Measurements from ENCODE around the gene ZFYVE19.
"Not testable (repeated sequence)": the region's sequence is repeated elsewhere in the genome, so short reads cannot be mapped to it uniquely, and the experiment has no call there.

Gene ZFYVE19

GRCh38 chr15:40853241-40853890, 46.5 kb downstream of the ZFYVE19 start:
- no peak overlapping the region for H3K4me3 ChIP-seq (ENCODE audit: low read length)
- H3K4me1 ChIP-seq (ENCODE audit: insufficient read depth, low read length) = no peaks in the 10 kb centered on the region
- no peaks in the 10 kb centered on the region for H3K36me3 ChIP-seq (ENCODE audit: insufficient read depth, low read length)
- H3K27me3 ChIP-seq (ENCODE audit: insufficient read depth, low read length) = peaks cover 12% of the 10 kb centered on the region
- no peak overlapping the region for H2AFZ ChIP-seq (ENCODE audit: low read depth, low read length)
- no peaks in the 10 kb centered on the region for H3K9me3 ChIP-seq (ENCODE audit: low read length)

GRCh38 chr15:40854161-40854560, 47.3 kb downstream of the ZFYVE19 start:
- H3K36me3 ChIP-seq (ENCODE audit: insufficient read depth, low read length) = no peaks in the 10 kb centered on the region
- H3K27me3 ChIP-seq (ENCODE audit: insufficient read depth, low read length) = peaks cover 12% of the 10 kb centered on the region
- no peak overlapping the region for H2AFZ ChIP-seq (ENCODE audit: low read depth, low read length)
- no peaks in the 10 kb centered on the region for H3K4me1 ChIP-seq (ENCODE audit: insufficient read depth, low read length)
- no peaks in the 10 kb centered on the region for H3K9me3 ChIP-seq (ENCODE audit: low read length)
- no peak overlapping the region for H3K4me3 ChIP-seq (ENCODE audit: low read length)

- Histone ChIP-seq H3K4me1 (ENCODE audit: insufficient read depth, low read length) (no peaks in the 10 kb centered on the region), H2AFZ (ENCODE audit: low read depth, low read length) (no peak overlapping the region), H3K27me3 (ENCODE audit: insufficient read depth, low read length) (peaks cover 12% of the 10 kb centered on the region), H3K9me3 (ENCODE audit: low read length) (no peaks in the 10 kb centered on the region), H3K36me3 (ENCODE audit: insufficient read depth, low read length) (no peaks in the 10 kb centered on the region), H3K4me3 (ENCODE audit: low read length) (no peak overlapping the region)
Measured at GRCh38 chr15:40855706-40856234, 48.9 kb downstream of the ZFYVE19 start.

- Histone ChIP-seq H2AFZ (ENCODE audit: low read depth, low read length) (no peak overlapping the region), H3K36me3 (ENCODE audit: insufficient read depth, low read length) (no peaks in the 10 kb centered on the region), H3K4me1 (ENCODE audit: insufficient read depth, low read length) (no peaks in the 10 kb centered on the region)
Measured at GRCh38 chr15:40856746-40857145, 49.9 kb downstream of the ZFYVE19 start.

GRCh38 chr15:40857601-40858341, 50.9 kb downstream of the ZFYVE19 start:
- no peak overlapping the region for H2AFZ ChIP-seq (ENCODE audit: low read depth, low read length)
- H3K36me3 ChIP-seq (ENCODE audit: insufficient read depth, low read length) = no peaks in the 10 kb centered on the region
- no peaks in the 10 kb centered on the region for H3K9me3 ChIP-seq (ENCODE audit: low read length)
- no peaks in the 10 kb centered on the region for H3K4me1 ChIP-seq (ENCODE audit: insufficient read depth, low read length)
- H3K4me3 ChIP-seq (ENCODE audit: low read length) = no peak overlapping the region
- peaks cover 12% of the 10 kb centered on the region for H3K27me3 ChIP-seq (ENCODE audit: insufficient read depth, low read length)

More at GRCh38 chr15:40856746-40857145, 49.9 kb downstream of the ZFYVE19 start:
- Histone ChIP-seq H3K27me3 (ENCODE audit: insufficient read depth, low read length) (peaks cover 12% of the 10 kb centered on the region), H3K9me3 (ENCODE audit: low read length) (no peaks in the 10 kb centered on the region), H3K4me3 (ENCODE audit: low read length) (no peak overlapping the region)

- no peaks in the 10 kb centered on the region for H3K36me3 ChIP-seq (ENCODE audit: insufficient read depth, low read length)
- H3K4me1 ChIP-seq (ENCODE audit: insufficient read depth, low read length) = no peaks in the 10 kb centered on the region
- no peak overlapping the region for H2AFZ ChIP-seq (ENCODE audit: low read depth, low read length)
- H3K27me3 ChIP-seq (ENCODE audit: insufficient read depth, low read length) = peaks cover 9% of the 10 kb centered on the region
- H3K4me3 ChIP-seq (ENCODE audit: low read length) = no peak overlapping the region
- H3K9me3 ChIP-seq (ENCODE audit: low read length) = no peaks in the 10 kb centered on the region
Measured at GRCh38 chr15:40858706-40859105, 51.8 kb downstream of the ZFYVE19 start.

- H3K9me3 ChIP-seq (ENCODE audit: low read length) = no peaks in the 10 kb centered on the region
Measured at GRCh38 chr15:40859206-40859851, 52.4 kb downstream of the ZFYVE19 start.

GRCh38 chr15:40861147-40861546, 54.3 kb downstream of the ZFYVE19 start:
- not testable (repeated sequence) for H3K36me3 ChIP-seq (ENCODE audit: insufficient read depth, low read length); H3K27me3 ChIP-seq (ENCODE audit: insufficient read depth, low read length); H3K4me3 ChIP-seq (ENCODE audit: low read length); H3K9me3 ChIP-seq (ENCODE audit: low read length); H2AFZ ChIP-seq (ENCODE audit: low read depth, low read length); H3K4me1 ChIP-seq (ENCODE audit: insufficient read depth, low read length)

More at GRCh38 chr15:40859206-40859851, 52.4 kb downstream of the ZFYVE19 start:
- no peaks in the 10 kb centered on the region for H3K4me1 ChIP-seq (ENCODE audit: insufficient read depth, low read length)
- H2AFZ ChIP-seq (ENCODE audit: low read depth, low read length) = no peak overlapping the region
- no peaks in the 10 kb centered on the region for H3K36me3 ChIP-seq (ENCODE audit: insufficient read depth, low read length)
- H3K27me3 ChIP-seq (ENCODE audit: insufficient read depth, low read length) = peaks cover 9% of the 10 kb centered on the region
- H3K4me3 ChIP-seq (ENCODE audit: low read length) = no peak overlapping the region

- no peaks in the 10 kb centered on the region for H3K9me3 ChIP-seq (ENCODE audit: low read length)
Measured at GRCh38 chr15:40863660-40864270, 56.9 kb downstream of the ZFYVE19 start.

More at GRCh38 chr15:40863660-40864270, 56.9 kb downstream of the ZFYVE19 start:
- no peaks in the 10 kb centered on the region for H3K27me3 ChIP-seq (ENCODE audit: insufficient read depth, low read length)
- no peaks in the 10 kb centered on the region for H3K4me1 ChIP-seq (ENCODE audit: insufficient read depth, low read length)
- H2AFZ ChIP-seq (ENCODE audit: low read depth, low read length) = no peak overlapping the region
- H3K4me3 ChIP-seq (ENCODE audit: low read length) = no peak overlapping the region
- H3K36me3 ChIP-seq (ENCODE audit: insufficient read depth, low read length) = no peaks in the 10 kb centered on the region

All from neuron (in vitro differentiated cells).